ENCODE data around the gene B3GNT7. TPM values are rescaled to one million over a fixed set of nuclear protein-coding genes. Genes with fewer than 3 reads are reported as not detected.

The B3GNT7 gene
- total and polyA plus RNA-seq, 2 of the 4 experiments (the other 2 are of a cell fraction), result under 0.01 to 0.03 TPM

DNA sequence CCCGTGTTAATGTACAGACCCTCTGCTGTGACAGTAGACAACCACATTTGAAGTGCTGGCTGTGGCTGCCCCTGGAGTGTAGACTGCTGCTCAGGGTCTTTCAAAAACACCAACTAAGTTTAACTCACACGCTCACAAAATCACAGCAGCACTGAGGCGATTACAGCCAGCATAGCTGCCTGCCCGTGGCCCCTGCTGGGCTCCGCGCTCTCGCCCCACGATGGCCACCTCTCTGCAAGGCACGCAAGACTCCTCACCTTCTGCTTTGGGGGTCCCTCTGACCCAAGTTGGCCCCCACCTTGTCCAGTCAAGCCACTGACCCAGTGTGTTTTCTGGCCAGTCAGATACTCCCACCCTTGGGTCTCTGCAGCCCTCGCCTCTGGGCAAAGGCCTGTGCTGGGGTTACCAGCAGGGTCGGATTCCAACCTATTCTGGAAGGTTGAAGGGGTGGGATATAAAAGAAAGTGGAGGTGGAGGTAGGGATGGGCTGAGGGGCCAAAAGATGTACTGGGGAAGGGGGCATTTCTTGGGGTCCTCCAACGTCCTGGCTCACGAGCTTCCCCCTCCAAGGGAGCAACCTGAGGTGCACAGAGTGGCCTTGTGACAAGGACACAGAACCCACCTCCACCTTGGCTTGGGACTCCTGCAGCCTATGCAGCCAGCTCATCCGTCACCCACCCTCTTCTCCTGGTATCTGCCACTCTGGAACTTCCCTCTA, 2.9 kb upstream of the B3GNT7 start:
- Histone ChIP-seq H3K18ac (ENCODE audit: low read depth, low read length) (no peak overlapping the region), H3K4me2 (ENCODE audit: low read depth, low read length) (no peak overlapping the region), H3K27ac (ENCODE audit: insufficient read depth, low read length) (no peak overlapping the region), H3K4me1 (ENCODE audit: control insufficient read depth, insufficient read depth, low read length) (peaks cover 6% of the 10 kb centered on the region), H2AK9ac (replicated peaks; ENCODE audit: low read depth, low read length, poor library complexity) (no peak overlapping the region), H2BK15ac (ENCODE audit: low read depth, low read length) (no peak overlapping the region), H2BK20ac (ENCODE audit: low read depth, low read length) (no peak overlapping the region), H2AFZ (replicated peaks; ENCODE audit: low read length, poor library complexity) (no peak overlapping the region), H2AK5ac (ENCODE audit: low read depth, low read length) (no peak overlapping the region), H3K4me3 (ENCODE audit: insufficient read depth, low read depth, low read length) (no peak overlapping the region), H3K36me3 (ENCODE audit: control insufficient read depth, insufficient read depth, low read length) (no peaks in the 10 kb centered on the region), H3K9me1 (ENCODE audit: insufficient read depth, low read length) (no peaks in the 10 kb centered on the region; the same call in 1 of the 2 replicates), H4K5ac (ENCODE audit: low read depth, low read length) (no peak overlapping the region), H3K4ac (ENCODE audit: low read depth, low read length) (no peak overlapping the region), H4K91ac (ENCODE audit: insufficient read depth, low read depth, low read length) (no peak overlapping the region), H3K79me1 (ENCODE audit: low read depth in 1 of 2, low read length in 2 of 2) (no peaks in the 10 kb centered on the region), H4K20me1 (ENCODE audit: insufficient read depth, low read length) (no peaks in the 10 kb centered on the region; the same call in 1 of the 2 replicates), H2BK5ac (ENCODE audit: low read depth, low read length, poor library complexity, severe bottlenecking) (no peak overlapping the region), H4K8ac (ENCODE audit: low read depth in 2 of 2, low read length in 2 of 2) (no peak overlapping the region), H3K9me3 (ENCODE audit: control insufficient read depth, insufficient read depth, low read length) (no peaks in the 10 kb centered on the region), H3K23ac (ENCODE audit: low read depth, low read length) (no peak overlapping the region), H3K56ac (ENCODE audit: extremely low read depth, insufficient read depth, low read length) (no peak overlapping the region), H2BK120ac (ENCODE audit: low read depth, low read length) (no peak overlapping the region), H3K14ac (replicated peaks; ENCODE audit: low read depth, low read length) (no peak overlapping the region), H3K9ac (ENCODE audit: low read depth, low read length) (no peak overlapping the region), H3K27me3 (ENCODE audit: control insufficient read depth, insufficient read depth, low read length) (peaks cover 32% of the 10 kb centered on the region)
- TF ChIP-seq USF2 (IDR thresholded peaks at IDR 0.05; ENCODE audit: low read depth, low read length) (no peak), NFE2L2 (IDR thresholded peaks at IDR 0.05; ENCODE audit: low read depth, low read length) (no peak), CHD1 (IDR thresholded peaks at IDR 0.05; ENCODE audit: low read depth, low read length) (no peak), RFX5 (IDR thresholded peaks at IDR 0.05; ENCODE audit: low read depth, low read length) (no peak), MAFK (IDR thresholded peaks at IDR 0.05; ENCODE audit: low read depth, low read length) (no peak)
- TF ChIP-seq, protein P1, sequence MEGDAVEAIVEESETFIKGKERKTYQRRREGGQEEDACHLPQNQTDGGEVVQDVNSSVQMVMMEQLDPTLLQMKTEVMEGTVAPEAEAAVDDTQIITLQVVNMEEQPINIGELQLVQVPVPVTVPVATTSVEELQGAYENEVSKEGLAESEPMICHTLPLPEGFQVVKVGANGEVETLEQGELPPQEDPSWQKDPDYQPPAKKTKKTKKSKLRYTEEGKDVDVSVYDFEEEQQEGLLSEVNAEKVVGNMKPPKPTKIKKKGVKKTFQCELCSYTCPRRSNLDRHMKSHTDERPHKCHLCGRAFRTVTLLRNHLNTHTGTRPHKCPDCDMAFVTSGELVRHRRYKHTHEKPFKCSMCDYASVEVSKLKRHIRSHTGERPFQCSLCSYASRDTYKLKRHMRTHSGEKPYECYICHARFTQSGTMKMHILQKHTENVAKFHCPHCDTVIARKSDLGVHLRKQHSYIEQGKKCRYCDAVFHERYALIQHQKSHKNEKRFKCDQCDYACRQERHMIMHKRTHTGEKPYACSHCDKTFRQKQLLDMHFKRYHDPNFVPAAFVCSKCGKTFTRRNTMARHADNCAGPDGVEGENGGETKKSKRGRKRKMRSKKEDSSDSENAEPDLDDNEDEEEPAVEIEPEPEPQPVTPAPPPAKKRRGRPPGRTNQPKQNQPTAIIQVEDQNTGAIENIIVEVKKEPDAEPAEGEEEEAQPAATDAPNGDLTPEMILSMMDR (conservative IDR thresholded peaks at IDR 0.05; ENCODE audit: low read depth, low read length), result no peak
- TF ChIP-seq, protein P2, sequence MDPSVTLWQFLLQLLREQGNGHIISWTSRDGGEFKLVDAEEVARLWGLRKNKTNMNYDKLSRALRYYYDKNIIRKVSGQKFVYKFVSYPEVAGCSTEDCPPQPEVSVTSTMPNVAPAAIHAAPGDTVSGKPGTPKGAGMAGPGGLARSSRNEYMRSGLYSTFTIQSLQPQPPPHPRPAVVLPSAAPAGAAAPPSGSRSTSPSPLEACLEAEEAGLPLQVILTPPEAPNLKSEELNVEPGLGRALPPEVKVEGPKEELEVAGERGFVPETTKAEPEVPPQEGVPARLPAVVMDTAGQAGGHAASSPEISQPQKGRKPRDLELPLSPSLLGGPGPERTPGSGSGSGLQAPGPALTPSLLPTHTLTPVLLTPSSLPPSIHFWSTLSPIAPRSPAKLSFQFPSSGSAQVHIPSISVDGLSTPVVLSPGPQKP (IDR thresholded peaks at IDR 0.05; ENCODE audit: borderline replicate concordance, low read depth, low read length), result no peak
- ChIA-PET CTCF (interaction anchor here (0.9 kb wide), 1 partner anchor 44 kb away, joined by 3 read pairs; no protein-coding TSS in a partner anchor), POLR2A (ENCODE audit: unreplicated experiment) (no interaction called here)
- dilution Hi-C loops (cut with HindIII; ENCODE audit: low sequenced_read_pairs, unreplicated experiment), result no loop called here
- in situ Hi-C loops (cut with MboI; ENCODE audit: low sequenced_read_pairs), result no loop called here
- DNase-seq (no peak), ATAC-seq (ENCODE audit: low read depth) (no peak)
- WGBS, 2 experiments (ENCODE audit: extremely low coverage in 2 of 2, insufficient read length in 1 of 2), result 89% methylated on average over 9 of the region's 14 CpGs; no CpG with 5 or more reads in 1 of the 2 experiments
- no TSS peak for BruUV-seq (replicated peaks)
- intact Hi-C loops (cut with micrococcal nuclease), result no loop called here

Measured in IMR-90 (cell line).